ENCODE results near the gene KCNN1.
"Not testable (repeated sequence)": the region's sequence is repeated elsewhere in the genome, so short reads cannot be mapped to it uniquely, and the experiment has no call there.

KCNN1 gene

DNA sequence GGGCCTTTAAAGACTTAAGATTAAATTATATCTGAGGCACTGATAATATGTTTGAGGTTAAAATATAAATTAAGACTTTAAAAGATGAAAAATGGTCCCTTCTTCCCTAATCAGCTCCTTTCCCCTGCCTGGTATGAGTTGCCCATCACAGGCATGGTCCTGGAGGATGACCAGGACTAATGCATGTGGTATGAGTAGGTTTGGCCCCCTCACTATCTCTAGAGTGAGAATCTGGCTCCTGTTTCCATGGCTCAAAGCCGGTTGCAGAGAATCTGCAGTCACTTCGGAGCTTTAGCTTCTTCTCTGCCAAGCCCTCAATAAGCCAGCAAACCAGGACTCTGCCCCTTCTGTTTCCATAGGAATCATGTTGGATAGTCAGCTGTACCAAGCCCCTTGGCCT is 65.2 kb downstream of the KCNN1 start:
- not testable (repeated sequence) for H3K36me3 ChIP-seq (replicated peaks in 1 of 2; ENCODE audit: control insufficient read depth in 2 of 2, insufficient read depth in 2 of 2, low read length in 2 of 2); H3K27ac ChIP-seq (replicated peaks; ENCODE audit: low read length); H2AFZ ChIP-seq (ENCODE audit: low read length); H3K18ac ChIP-seq (ENCODE audit: low read length); H2AK5ac ChIP-seq (ENCODE audit: low read depth, low read length); H3K23ac ChIP-seq (ENCODE audit: low read depth, low read length, poor library complexity); H3K4me1 ChIP-seq (ENCODE audit: control insufficient read depth in 2 of 2, insufficient read depth in 1 of 2, low read depth in 1 of 2, low read length in 2 of 2); H2BK120ac ChIP-seq (ENCODE audit: low read depth, low read length); H3K27me3 ChIP-seq (ENCODE audit: control insufficient read depth in 3 of 3, insufficient read depth in 3 of 3, low read depth in 1 of 3, low read length in 3 of 3); H3K4ac ChIP-seq (ENCODE audit: low read length); H3K4me3 ChIP-seq (ENCODE audit: low read length in 2 of 2); DNase-seq (ENCODE audit: low spot score); H3K9ac ChIP-seq (ENCODE audit: low read depth, low read length, poor library complexity); H3K4me2 ChIP-seq (ENCODE audit: insufficient read depth, low read length, poor library complexity, severe bottlenecking); H3K14ac ChIP-seq (ENCODE audit: low read length); H3K79me1 ChIP-seq (ENCODE audit: low read depth, low read length); H3K9me3 ChIP-seq (replicated peaks in 1 of 2; ENCODE audit: control insufficient read depth in 2 of 2, insufficient read depth in 1 of 2, low read depth in 1 of 2, low read length in 2 of 2); H2BK15ac ChIP-seq (ENCODE audit: low read length); H4K8ac ChIP-seq (ENCODE audit: low read depth, low read length); H2BK5ac ChIP-seq (ENCODE audit: low read length); H4K91ac ChIP-seq (ENCODE audit: low read depth, low read length, poor library complexity); H2BK12ac ChIP-seq (ENCODE audit: low read length)
- WGBS, 2 donors (ENCODE audit: extremely low coverage in 2 of 2, insufficient read length in 2 of 2, insufficient replicate concordance in 1 of 2), result no CpG with 5 or more reads among the region's 2 CpGs

DNA sequence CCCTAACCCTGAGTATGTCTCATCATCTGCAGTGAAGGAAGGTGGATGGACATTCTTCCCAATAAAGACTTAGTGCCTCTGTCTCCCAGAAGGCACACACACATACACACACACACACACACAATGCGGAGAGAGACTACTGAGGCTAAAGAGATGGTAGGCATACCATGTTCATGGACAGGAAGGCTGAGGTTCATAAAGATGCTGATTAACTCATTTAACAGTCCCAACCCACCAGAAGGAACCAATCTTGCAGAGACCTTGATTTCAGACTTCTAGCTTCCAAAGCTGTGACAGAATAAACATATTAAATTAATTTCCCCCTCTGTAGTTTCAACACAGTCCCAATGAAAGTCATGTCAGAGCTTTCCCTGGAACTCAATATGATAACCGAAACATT is 74.1 kb downstream of the KCNN1 start:
- Histone ChIP-seq H3K9ac (ENCODE audit: low read depth, low read length, poor library complexity) (no peak overlapping the region), H2AK5ac (ENCODE audit: low read depth, low read length) (no peak overlapping the region), H3K27me3 (ENCODE audit: control insufficient read depth in 3 of 3, insufficient read depth in 3 of 3, low read depth in 1 of 3, low read length in 3 of 3) (peaks cover 0 to 12% (median 2%) of the 10 kb centered on the region in 3 experiments), H3K23ac (ENCODE audit: low read depth, low read length, poor library complexity) (no peak overlapping the region), H3K27ac (replicated peaks; ENCODE audit: low read length) (no peak overlapping the region), H3K18ac (ENCODE audit: low read length) (no peak overlapping the region), H3K36me3 (replicated peaks in 1 of 2; ENCODE audit: control insufficient read depth in 2 of 2, insufficient read depth in 2 of 2, low read length in 2 of 2) (no peaks in the 10 kb centered on the region), H4K8ac (ENCODE audit: low read depth, low read length) (no peak overlapping the region), H3K4ac (ENCODE audit: low read length) (no peak overlapping the region), H2BK12ac (ENCODE audit: low read length) (no peak overlapping the region), H2BK15ac (ENCODE audit: low read length) (no peak overlapping the region), H2AFZ (ENCODE audit: low read length) (no peak overlapping the region), H4K91ac (ENCODE audit: low read depth, low read length, poor library complexity) (no peak overlapping the region), H3K79me1 (ENCODE audit: low read depth, low read length) (no peaks in the 10 kb centered on the region), H3K9me3 (replicated peaks in 1 of 2; ENCODE audit: control insufficient read depth in 2 of 2, insufficient read depth in 1 of 2, low read depth in 1 of 2, low read length in 2 of 2) (peaks cover 0 to 4% of the 10 kb centered on the region in 2 donors), H3K4me3 (ENCODE audit: low read length in 2 of 2) (no peak overlapping the region), H3K14ac (ENCODE audit: low read length) (no peak overlapping the region), H3K4me2 (ENCODE audit: insufficient read depth, low read length, poor library complexity, severe bottlenecking) (no peak overlapping the region), H3K4me1 (ENCODE audit: control insufficient read depth in 2 of 2, insufficient read depth in 1 of 2, low read depth in 1 of 2, low read length in 2 of 2) (peaks cover 0 to 3% of the 10 kb centered on the region in 2 donors), H2BK5ac (ENCODE audit: low read length) (no peak overlapping the region), H2BK120ac (ENCODE audit: low read depth, low read length) (no peak overlapping the region)
- DNase-seq (ENCODE audit: low spot score), result no peak
- no CpG with 5 or more reads among the region's 2 CpGs for WGBS, 2 donors (ENCODE audit: extremely low coverage in 2 of 2, insufficient read length in 2 of 2, insufficient replicate concordance in 1 of 2)

DNA sequence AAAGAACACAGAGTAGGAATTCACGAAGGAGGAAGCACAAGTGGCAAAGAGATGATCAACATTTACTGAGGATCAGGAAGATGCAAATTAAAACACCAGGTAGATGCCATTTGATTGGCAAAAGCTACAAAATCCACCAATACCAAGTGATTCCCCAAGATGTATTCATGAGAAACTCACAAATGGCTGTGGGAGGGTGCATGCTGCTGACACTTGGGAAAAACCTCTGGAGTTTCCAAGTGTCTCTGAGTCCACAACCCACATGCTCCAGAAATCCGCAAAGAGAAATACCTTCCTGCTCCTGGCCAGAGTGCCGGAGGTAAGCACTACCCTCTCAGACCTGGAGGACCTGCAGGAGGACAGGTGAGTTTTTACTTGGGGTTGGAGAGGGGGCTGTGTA is 76.8 kb downstream of the KCNN1 start:
- Histone ChIP-seq H2BK5ac (ENCODE audit: low read length) (no peak overlapping the region), H3K27ac (replicated peaks; ENCODE audit: low read length) (no peak overlapping the region), H3K9me3 (replicated peaks in 1 of 2; ENCODE audit: control insufficient read depth in 2 of 2, insufficient read depth in 1 of 2, low read depth in 1 of 2, low read length in 2 of 2) (peaks cover 0 to 4% of the 10 kb centered on the region in 2 donors), H3K79me1 (ENCODE audit: low read depth, low read length) (no peaks in the 10 kb centered on the region), H3K4me2 (ENCODE audit: insufficient read depth, low read length, poor library complexity, severe bottlenecking) (no peak overlapping the region), H4K8ac (ENCODE audit: low read depth, low read length) (no peak overlapping the region), H2BK120ac (ENCODE audit: low read depth, low read length) (no peak overlapping the region), H2AK5ac (ENCODE audit: low read depth, low read length) (no peak overlapping the region), H3K36me3 (replicated peaks in 1 of 2; ENCODE audit: control insufficient read depth in 2 of 2, insufficient read depth in 2 of 2, low read length in 2 of 2) (no peaks in the 10 kb centered on the region), H4K91ac (ENCODE audit: low read depth, low read length, poor library complexity) (no peak overlapping the region), H3K23ac (ENCODE audit: low read depth, low read length, poor library complexity) (no peak overlapping the region), H3K27me3 (ENCODE audit: control insufficient read depth in 3 of 3, insufficient read depth in 3 of 3, low read depth in 1 of 3, low read length in 3 of 3) (peaks cover 0 to 12% (median 2%) of the 10 kb centered on the region in 3 experiments), H3K4me3 (ENCODE audit: low read length in 2 of 2) (no peak overlapping the region), H2BK15ac (ENCODE audit: low read length) (no peak overlapping the region), H2BK12ac (ENCODE audit: low read length) (no peak overlapping the region), H3K9ac (ENCODE audit: low read depth, low read length, poor library complexity) (no peak overlapping the region), H3K14ac (ENCODE audit: low read length) (no peak overlapping the region), H2AFZ (ENCODE audit: low read length) (no peak overlapping the region), H3K18ac (ENCODE audit: low read length) (no peak overlapping the region), H3K4me1 (ENCODE audit: control insufficient read depth in 2 of 2, insufficient read depth in 1 of 2, low read depth in 1 of 2, low read length in 2 of 2) (peaks cover 0 to 3% of the 10 kb centered on the region in 2 donors), H3K4ac (ENCODE audit: low read length) (no peak overlapping the region)
- no peak for DNase-seq (ENCODE audit: low spot score)
- WGBS, 2 donors (ENCODE audit: extremely low coverage in 2 of 2, insufficient read length in 2 of 2, insufficient replicate concordance in 1 of 2), result no CpG with 5 or more reads among the region's 3 CpGs

DNA sequence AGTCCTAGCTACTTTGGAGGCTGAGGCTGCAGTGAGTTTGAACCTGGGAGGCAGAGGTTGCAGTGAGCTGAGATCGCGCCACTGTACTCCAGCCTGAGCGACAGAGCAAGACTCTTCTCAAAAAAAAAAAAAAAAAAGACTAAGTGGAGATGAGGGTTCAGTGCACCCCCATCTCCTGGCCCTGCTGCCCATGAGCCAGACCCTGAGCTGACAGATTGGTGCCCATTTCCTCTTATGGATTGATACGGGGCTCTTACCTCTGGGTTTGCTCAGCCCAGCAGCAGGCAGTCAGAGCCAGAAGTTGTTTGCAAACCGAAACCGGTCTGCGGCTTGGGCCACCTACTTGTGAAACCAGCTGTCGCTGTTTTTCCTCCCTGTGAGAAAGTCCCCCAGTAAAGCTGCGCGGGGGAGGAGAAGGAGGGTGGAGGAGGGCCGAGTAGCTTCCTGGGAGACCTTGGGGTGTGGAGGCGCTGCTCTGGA is 78.0 kb downstream of the KCNN1 start:
- Histone ChIP-seq H3K79me1 (ENCODE audit: low read depth, low read length) (no peaks in the 10 kb centered on the region), H2BK5ac (ENCODE audit: low read length) (no peak overlapping the region), H4K8ac (ENCODE audit: low read depth, low read length) (no peak overlapping the region), H2BK120ac (ENCODE audit: low read depth, low read length) (no peak overlapping the region), H3K4ac (ENCODE audit: low read length) (no peak overlapping the region), H3K9ac (ENCODE audit: low read depth, low read length, poor library complexity) (no peak overlapping the region), H3K27me3 (ENCODE audit: control insufficient read depth in 3 of 3, insufficient read depth in 3 of 3, low read depth in 1 of 3, low read length in 3 of 3) (peaks cover 0 to 12% (median 2%) of the 10 kb centered on the region in 3 experiments), H3K23ac (ENCODE audit: low read depth, low read length, poor library complexity) (no peak overlapping the region), H3K4me2 (ENCODE audit: insufficient read depth, low read length, poor library complexity, severe bottlenecking) (peak overlapping the region; percentile 14), H2AK5ac (ENCODE audit: low read depth, low read length) (peak overlapping the region; percentile 64), H4K91ac (ENCODE audit: low read depth, low read length, poor library complexity) (no peak overlapping the region), H3K27ac (replicated peaks; ENCODE audit: low read length) (no peak overlapping the region), H2AFZ (ENCODE audit: low read length) (peak overlapping the region; percentile 74), H2BK15ac (ENCODE audit: low read length) (peak overlapping the region; percentile 56), H3K36me3 (replicated peaks in 1 of 2; ENCODE audit: control insufficient read depth in 2 of 2, insufficient read depth in 2 of 2, low read length in 2 of 2) (no peaks in the 10 kb centered on the region), H3K9me3 (replicated peaks in 1 of 2; ENCODE audit: control insufficient read depth in 2 of 2, insufficient read depth in 1 of 2, low read depth in 1 of 2, low read length in 2 of 2) (peaks cover 0 to 4% of the 10 kb centered on the region in 2 donors), H3K18ac (ENCODE audit: low read length) (peak overlapping the region; percentile 78), H3K4me3 (ENCODE audit: low read length in 2 of 2) (no peak overlapping the region), H2BK12ac (ENCODE audit: low read length) (no peak overlapping the region), H3K4me1 (ENCODE audit: control insufficient read depth in 2 of 2, insufficient read depth in 1 of 2, low read depth in 1 of 2, low read length in 2 of 2) (peaks cover 0 to 3% of the 10 kb centered on the region in 2 donors), H3K14ac (ENCODE audit: low read length) (peak overlapping the region; percentile 17)
- WGBS, 2 donors (ENCODE audit: extremely low coverage in 2 of 2, insufficient read length in 2 of 2, insufficient replicate concordance in 1 of 2), result no CpG with 5 or more reads among the region's 12 CpGs
- no peak for DNase-seq (ENCODE audit: low spot score)
